GM21717 (cell line): ENCODE measurements around the gene LRP1B.
"Not testable (repeated sequence)": the region's sequence is repeated elsewhere in the genome, so short reads cannot be mapped to it uniquely, and the experiment has no call there.

Experiments used
- ATAC-seq: cut with Tn5 transposase; IDR thresholded peaks from one replicate; pipeline ENCODE4 v1.9.1; 2021; ENCODE audit warnings: mild to moderate bottlenecking, moderate library complexity; ENCODE audit not compliant: unreplicated experiment

LRP1B gene

GRCh38 chr2:141201016-141201565 lies 929.7 kb downstream of the LRP1B start:
- no peak for ATAC-seq

- no peak for ATAC-seq
Measured at GRCh38 chr2:141200191-141200590, 930.6 kb downstream of the LRP1B start.

- ATAC-seq = no peak
Measured at GRCh38 chr2:141199711-141200110, 931.1 kb downstream of the LRP1B start.

- ATAC-seq = no peak
Measured at GRCh38 chr2:141195087-141195486, 935.7 kb downstream of the LRP1B start.

GRCh38 chr2:141187075-141187439 lies 943.8 kb downstream of the LRP1B start:
- ATAC-seq = no peak

- no peak for ATAC-seq
Measured at GRCh38 chr2:141186413-141187074, 944.3 kb downstream of the LRP1B start.

GRCh38 chr2:141182246-141182645 lies 948.6 kb downstream of the LRP1B start:
- ATAC-seq = no peak

- not testable (repeated sequence) for ATAC-seq
Measured at GRCh38 chr2:141169117-141169516, 961.7 kb downstream of the LRP1B start.

GRCh38 chr2:141162314-141162713 lies 968.5 kb downstream of the LRP1B start:
- ATAC-seq = no peak

GRCh38 chr2:141151611-141152286 lies 979.1 kb downstream of the LRP1B start:
- ATAC-seq = no peak

- no peak for ATAC-seq
Measured at GRCh38 chr2:141142025-141142424, 988.8 kb downstream of the LRP1B start.

- ATAC-seq = no peak
Measured at GRCh38 chr2:141137122-141137693, 993.6 kb downstream of the LRP1B start.

- ATAC-seq = no peak
Measured at GRCh38 chr2:141133883-141134282, 996.9 kb downstream of the LRP1B start.

- no peak for ATAC-seq
Measured at GRCh38 chr2:141125432-141125831, 1005.4 kb downstream of the LRP1B start.

- no peak for ATAC-seq
Measured at GRCh38 chr2:141118836-141119235, 1012.0 kb downstream of the LRP1B start.

GRCh38 chr2:141113301-141113700 lies 1017.5 kb downstream of the LRP1B start:
- ATAC-seq = no peak

GRCh38 chr2:141109633-141110032 lies 1021.2 kb downstream of the LRP1B start:
- ATAC-seq = no peak

- no peak for ATAC-seq
Measured at GRCh38 chr2:141105763-141106162, 1025.1 kb downstream of the LRP1B start.

- ATAC-seq = no peak
Measured at GRCh38 chr2:141103216-141103615, 1027.6 kb downstream of the LRP1B start.

- ATAC-seq = no peak
Measured at GRCh38 chr2:141079231-141079630, 1051.6 kb downstream of the LRP1B start.

GRCh38 chr2:141075753-141076152 lies 1055.1 kb downstream of the LRP1B start:
- no peak for ATAC-seq

- no peak for ATAC-seq
Measured at GRCh38 chr2:141068053-141068682, 1062.6 kb downstream of the LRP1B start.
